CD4-positive, alpha-beta T cell treated with Interleukin-15 for 1 hour (primary cell): ENCODE data around the gene RAD23A.
"Not testable (repeated sequence)": the region's sequence is repeated elsewhere in the genome, so short reads cannot be mapped to it uniquely, and the experiment has no call there.

Source experiments
- DNase-seq: peaks from one replicate; pipeline ENCODE4 v3.0.0-alpha.2; 2020

Gene RAD23A

DNA sequence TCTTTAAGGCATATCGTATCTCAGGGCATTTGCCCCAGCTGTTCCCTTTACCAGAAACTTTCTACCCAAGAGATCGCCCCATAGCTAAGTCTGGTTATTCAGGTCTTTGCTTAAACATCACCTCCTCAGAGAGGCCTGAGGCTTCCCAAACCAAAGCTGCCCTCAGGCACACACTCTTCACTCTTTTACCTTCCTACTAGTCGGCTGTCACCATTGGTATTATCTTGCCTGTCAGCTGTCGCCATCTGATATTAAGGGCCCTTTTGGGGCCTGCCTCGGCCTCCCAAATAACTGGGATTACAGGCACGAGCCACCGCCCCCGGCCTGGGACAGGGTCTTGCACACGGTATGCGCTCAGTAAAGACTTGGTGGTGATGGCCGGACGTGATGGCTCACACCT, 10.3 kb downstream of the RAD23A start:
- DNase-seq, result no peak

GRCh38 chr19:12956446-12957388, 11.1 kb downstream of the RAD23A start, which contains the start of gene GADD45GIP1:
Gene GADD45GIP1 (minus strand): TSS chr19:12957223. CDS start chr19:12957212, 11 bp downstream.
- peak; percentile 80 for DNase-seq

DNA sequence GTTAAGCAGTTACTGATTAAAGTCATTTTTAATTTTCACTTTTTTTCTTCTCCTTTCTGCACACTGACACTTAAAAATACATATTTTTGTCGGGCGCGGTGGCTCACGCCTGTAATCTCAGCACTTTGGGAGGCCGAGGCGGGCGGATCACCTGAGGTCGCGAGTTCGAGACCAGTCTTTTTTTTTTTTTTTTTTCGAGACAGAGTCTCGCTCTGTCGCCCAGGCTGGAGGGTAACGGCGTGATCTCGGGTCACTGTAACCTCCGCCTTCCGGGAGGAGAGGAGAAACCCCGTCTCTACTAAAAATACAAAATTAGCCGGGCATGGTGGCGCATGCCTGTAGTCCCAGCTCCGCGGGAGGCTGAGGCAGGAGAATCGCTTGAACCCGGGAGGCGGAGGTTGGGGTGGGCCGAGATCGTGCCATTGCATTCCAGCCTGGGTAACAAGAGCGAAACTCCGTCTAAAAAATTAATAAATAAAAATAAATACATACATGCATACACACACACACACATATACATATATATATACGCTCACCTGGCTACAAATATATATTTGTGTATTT, 11.8 kb downstream of the RAD23A start:
- not testable (repeated sequence) for DNase-seq

- no peak for DNase-seq
These were observed 13.8 kb downstream of the RAD23A start for GRCh38 chr19:12959481-12959880.

DNA sequence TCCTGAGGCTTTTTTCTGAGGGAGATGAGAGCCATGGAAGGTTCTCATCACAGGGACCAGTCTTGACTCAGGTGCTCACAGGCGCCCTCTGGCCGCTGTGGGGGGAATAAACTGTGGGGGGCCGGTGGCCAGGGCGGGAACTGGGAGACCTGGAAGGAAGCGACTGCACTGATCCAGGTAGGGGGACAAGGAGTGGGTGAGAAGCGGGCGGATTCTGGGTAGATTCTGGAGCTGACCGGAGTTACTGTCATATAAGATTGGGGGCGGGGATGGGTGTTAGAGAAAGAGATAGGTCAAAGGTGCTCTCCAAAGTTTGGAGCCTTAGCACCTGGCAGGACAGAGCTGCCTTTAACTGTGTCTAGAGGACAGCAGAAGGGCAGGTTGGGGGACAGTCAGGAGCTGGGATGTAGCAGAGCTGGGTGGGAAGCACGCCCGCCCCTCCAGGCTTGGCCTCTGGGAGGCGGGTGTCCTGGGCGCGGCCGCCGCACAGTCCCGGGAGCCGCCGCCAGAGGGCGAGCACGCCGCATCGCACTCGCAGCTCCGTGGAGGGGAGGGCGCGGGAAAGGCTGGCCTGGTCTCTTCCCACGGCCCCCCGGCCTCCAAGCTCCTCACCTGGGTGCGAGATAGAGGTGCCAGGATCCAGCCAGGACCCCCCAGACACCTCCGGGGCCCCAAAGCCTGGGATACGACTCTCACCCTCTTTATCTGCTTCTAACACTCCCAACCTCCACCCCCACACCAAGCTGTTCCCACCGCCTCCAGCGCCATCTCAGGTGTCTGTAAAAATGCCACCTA, 19.6 kb downstream of the RAD23A start:
- DNase-seq, result peak; percentile 78

GRCh38 chr19:12965812-12966135, 20.1 kb downstream of the RAD23A start:
- no peak for DNase-seq

- no peak for DNase-seq
These were observed 22.2 kb downstream of the RAD23A start for GRCh38 chr19:12967907-12968306.

GRCh38 chr19:12969292-12969988, 23.8 kb downstream of the RAD23A start, which contains the start of gene DAND5:
Gene DAND5 (plus strand): TSS chr19:12969576. CDS start chr19:12969661, 85 bp downstream.
- DNase-seq, result no peak

- DNase-seq, result no peak
These were observed 24.6 kb downstream of the RAD23A start for GRCh38 chr19:12970070-12970820.

DNA sequence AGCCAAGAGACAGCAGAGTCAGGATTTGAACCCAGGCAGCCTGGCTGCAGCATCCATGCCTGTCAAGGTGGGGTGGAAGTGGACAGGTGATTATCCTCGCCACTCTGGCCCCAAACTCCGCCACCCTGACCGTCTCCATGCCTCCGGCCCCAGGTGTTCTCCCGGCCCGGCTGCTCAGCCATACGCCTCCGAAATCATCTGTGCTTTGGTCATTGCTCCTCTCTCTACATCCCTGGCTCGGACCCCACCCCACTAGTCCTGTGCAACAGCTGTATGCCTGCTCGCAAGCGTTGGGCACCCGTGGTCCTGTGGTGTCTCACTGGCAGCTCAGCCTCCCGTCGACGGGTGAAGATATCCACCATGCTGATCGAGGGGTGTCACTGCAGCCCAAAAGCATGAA, 27.6 kb downstream of the RAD23A start:
- DNase-seq, result no peak

DNA sequence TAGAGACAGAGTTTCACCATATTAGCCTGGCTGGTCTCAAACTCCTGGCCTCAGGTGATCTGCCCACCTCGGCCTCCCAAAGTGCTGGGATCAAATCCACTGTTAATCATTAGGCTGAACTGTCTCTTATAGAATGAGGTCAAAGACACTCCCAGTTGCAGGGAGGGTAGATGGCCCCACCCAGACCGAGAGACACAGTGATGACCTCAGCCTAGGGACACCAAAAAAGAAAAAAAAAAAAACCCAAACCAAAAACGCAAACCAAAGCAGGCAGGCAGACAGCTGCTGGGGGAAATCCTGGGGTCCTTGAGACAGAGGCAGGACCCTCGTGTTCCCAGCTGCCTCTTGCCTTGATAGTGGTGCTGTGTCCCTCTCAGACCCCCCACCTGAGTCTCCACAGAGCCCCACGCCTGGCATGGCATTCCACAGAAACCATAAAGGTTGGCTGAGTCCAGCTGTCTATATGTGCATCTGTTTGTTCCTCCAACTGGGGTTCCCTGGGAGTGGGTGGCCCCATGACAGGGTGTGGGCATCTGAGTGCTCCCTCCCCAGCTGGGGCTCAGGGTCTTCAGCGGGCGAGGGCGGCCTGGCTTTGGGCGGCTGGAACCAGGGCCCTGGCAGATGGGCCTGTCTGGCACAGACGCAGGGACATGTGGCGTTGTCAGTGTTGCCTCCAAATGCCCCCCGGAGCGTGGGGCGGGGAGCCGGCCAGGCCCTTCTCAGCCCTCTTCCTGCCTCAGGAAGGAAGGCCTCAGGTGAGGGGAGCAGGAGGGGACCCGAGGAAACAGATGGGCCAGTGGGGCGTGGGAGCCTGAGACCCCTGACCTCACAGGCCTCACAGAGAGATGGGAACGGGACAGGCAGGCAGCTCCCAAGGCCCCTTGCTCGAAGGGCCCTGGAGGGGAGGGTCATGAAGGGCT, 28.9 kb downstream of the RAD23A start:
- no peak for DNase-seq

DNA sequence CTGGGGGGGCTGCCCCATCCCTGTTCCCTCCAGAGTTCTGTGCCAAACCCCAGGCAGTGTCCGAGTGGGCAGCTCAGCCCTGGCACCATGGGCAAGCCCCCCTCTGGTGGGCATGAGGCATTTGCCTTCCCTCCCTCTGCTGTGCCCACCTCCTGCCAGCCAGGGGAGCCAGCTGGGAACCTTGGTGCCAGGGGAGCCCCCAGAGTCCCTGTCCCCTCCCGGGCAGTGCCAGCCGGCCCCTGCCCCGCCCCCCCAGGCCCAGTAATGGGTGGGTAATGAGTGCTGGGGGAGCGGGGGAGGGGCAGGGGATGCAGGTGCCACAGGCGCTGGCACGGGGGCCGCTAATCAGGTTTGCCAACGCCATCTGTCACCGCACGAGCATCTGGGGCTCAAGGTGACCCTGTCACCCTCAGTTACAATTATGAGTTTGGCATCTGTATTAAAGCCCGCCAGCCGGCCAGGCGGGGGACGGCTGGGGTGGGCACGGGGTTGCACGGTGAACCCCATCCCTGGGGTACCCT, 29.6 kb downstream of the RAD23A start:
- DNase-seq, result no peak

GRCh38 chr19:12976109-12976508, 30.4 kb downstream of the RAD23A start:
- DNase-seq, result not testable (repeated sequence)

DNA sequence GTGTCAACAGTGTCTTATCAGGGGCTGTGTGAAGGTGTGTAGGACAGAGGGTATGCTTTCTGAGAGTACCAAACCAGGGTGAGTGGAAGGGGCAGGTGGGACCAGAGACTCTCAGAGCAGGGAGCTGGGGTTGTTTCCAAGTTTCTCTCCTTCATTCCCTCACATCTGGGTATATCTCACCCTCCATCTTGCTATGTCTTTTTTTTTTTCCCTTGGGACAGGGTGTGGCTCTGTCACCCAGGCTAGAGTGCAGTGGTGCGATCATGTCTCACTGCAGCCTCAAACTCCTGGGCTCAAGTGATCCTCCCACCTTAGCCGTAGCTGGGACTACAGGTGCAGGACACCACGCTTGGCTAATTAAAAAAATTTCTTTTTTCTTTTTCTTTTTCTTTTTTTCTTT, 34.3 kb downstream of the RAD23A start:
- DNase-seq, result no peak

- DNase-seq, result no peak
These were observed 37.0 kb downstream of the RAD23A start for GRCh38 chr19:12982648-12983047.

DNA sequence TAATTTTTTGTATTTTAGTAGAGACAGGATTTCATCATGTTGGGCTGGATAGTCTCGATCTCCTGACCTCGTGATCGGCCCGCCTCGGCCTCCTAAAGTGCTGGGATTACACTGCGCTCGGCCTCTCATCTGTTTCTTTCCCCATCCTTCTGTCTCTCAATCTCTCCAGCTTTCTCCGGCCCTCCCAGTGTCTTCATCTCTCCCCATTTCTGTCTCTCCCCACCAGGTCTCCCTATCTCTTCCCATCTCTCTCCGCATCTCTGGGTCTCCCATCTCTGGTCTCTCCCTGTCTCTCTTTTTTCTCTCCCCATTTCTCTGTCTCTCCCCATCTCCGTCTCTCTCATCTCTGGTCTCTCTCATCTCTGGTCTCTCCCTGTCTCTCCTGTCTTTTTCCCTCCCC, 37.4 kb downstream of the RAD23A start:
- no peak for DNase-seq

DNA sequence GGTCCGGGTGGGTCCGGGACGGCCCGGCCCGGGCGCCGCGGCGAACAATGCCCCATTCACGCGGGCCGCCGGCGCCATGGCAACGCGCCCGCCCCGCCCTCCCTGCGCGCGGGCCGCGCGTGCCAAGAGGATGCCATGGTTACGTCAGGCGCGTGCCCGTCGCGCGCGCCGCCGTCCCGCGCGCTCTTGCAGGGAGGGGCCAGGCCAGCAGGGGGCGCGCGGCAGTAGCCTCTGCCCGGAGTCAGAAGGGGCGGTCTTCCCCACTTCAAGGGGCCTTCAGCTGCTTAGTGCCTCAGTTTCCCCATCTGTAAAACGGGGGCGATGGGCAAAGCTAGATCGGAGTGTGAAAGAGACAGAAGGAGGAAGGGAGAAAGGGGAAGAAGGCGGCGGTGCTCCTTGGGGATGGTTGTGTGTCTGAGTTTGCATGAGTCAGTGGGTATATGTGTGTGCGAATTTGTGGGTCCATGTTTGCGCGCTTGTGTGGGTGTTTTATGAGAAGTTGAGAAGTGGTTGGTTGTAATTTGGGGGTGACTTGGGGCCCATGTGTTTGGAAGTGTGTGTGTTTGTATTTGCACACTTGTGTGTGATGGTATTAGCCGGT, 38.0 kb downstream of the RAD23A start:
- DNase-seq, result peak; percentile 84

DNA sequence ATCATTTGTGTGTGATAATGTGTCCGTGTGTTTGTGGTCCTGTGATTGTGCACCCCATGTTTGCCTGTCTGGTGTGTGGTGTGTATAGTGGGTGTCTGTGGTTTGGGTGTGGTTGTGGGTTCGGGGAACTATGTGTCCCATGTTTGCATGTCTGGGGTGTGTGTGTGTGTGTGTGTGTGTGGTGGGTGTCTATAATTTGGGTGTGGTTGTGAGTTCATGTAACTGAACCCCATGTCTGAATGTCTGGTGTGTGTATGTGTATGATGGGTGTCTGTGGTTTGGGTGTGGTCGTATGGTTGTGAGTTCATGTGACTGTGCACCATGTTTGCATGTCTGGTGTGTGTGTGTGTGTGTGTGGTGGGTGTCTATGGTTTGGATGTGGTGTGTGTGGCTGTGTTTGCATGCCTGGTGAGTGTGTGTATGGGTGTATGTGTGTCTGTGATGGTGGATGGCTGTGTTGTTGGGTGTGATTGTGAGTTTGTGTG, 38.5 kb downstream of the RAD23A start:
- DNase-seq, result peak; percentile 23

- no peak for DNase-seq
These were observed 39.0 kb downstream of the RAD23A start for GRCh38 chr19:12984683-12985048.
